ENCODE results near the gene IL10RA. TPM values are rescaled to one million over a fixed set of nuclear protein-coding genes. Genes with fewer than 3 reads are reported as not detected.

IL10RA gene
- total and polyA plus RNA-seq, 11 donors: 2.1 to 49.0 (median 5.8) TPM

- Histone ChIP-seq H3K4me3 (no peak overlapping the region), H3K4me1 (peaks cover 0 to 91% (median 0%) of the 10 kb centered on the region in 12 donors), H3K36me3 (no peaks in the 10 kb centered on the region), H3K27ac (no peak overlapping the region), H3K9me3 (no peaks in the 10 kb centered on the region), H3K27me3 (peaks cover 0 to 3% (median 0%) of the 10 kb centered on the region in 9 donors)
- WGBS, 4 donors: 94 to 96% (median 95%) methylated on average over 10 of the region's 10 CpGs
- intact Hi-C loops (cut with DNase I): no loop called here
- TF ChIP-seq CTCF (IDR thresholded peaks at IDR 0.05) (no peak), POLR2A (IDR thresholded peaks at IDR 0.05) (no peak)
- ATAC-seq (no peak), DNase-seq (no peak)
Measured at GRCh38 chr11:117972044-117972443, 14.2 kb upstream of the IL10RA start.

GRCh38 chr11:117972629-117973502 lies 13.3 kb upstream of the IL10RA start:
- H3K9me3 ChIP-seq: no peaks in the 10 kb centered on the region
- no peak for TF ChIP-seq POLR2A (IDR thresholded peaks at IDR 0.05)
- no peak for TF ChIP-seq CTCF (IDR thresholded peaks at IDR 0.05)
- no peak overlapping the region for H3K4me3 ChIP-seq
- H3K27me3 ChIP-seq: peaks cover 0 to 3% (median 0%) of the 10 kb centered on the region in 9 donors
- intact Hi-C loops (cut with DNase I): no loop called here
- ATAC-seq (no peak), DNase-seq (no peak)
- H3K4me1 ChIP-seq: peaks cover 0 to 99% (median 0%) of the 10 kb centered on the region in 12 donors
- 65 to 72% (median 69%) methylated on average over 9 of the region's 9 CpGs for WGBS, 4 donors
- H3K27ac ChIP-seq: peak overlapping the region in 1 of 12 donors; percentile 81
- H3K36me3 ChIP-seq: no peaks in the 10 kb centered on the region

- Histone ChIP-seq H3K9me3 (no peaks in the 10 kb centered on the region), H3K27me3 (peaks cover 0 to 3% (median 0%) of the 10 kb centered on the region in 9 donors), H3K4me1 (peaks cover 0 to 96% (median 0%) of the 10 kb centered on the region in 12 donors), H3K4me3 (no peak overlapping the region), H3K27ac (peak overlapping the region in 1 of 12 donors; percentile 81), H3K36me3 (no peaks in the 10 kb centered on the region)
- no peak for TF ChIP-seq CTCF (IDR thresholded peaks at IDR 0.05)
- no peak for TF ChIP-seq POLR2A (IDR thresholded peaks at IDR 0.05)
- ATAC-seq: no peak
- 66 to 94% (median 90%) methylated on average over 4 of the region's 4 CpGs for WGBS, 4 donors
- no peak for DNase-seq
- intact Hi-C loops (cut with DNase I): no loop called here
Measured at GRCh38 chr11:117973503-117973860, 12.7 kb upstream of the IL10RA start.

GRCh38 chr11:117976445-117976844 lies 9.7 kb upstream of the IL10RA start:
- TF ChIP-seq CTCF (IDR thresholded peaks at IDR 0.05): no peak
- no peak for TF ChIP-seq POLR2A (IDR thresholded peaks at IDR 0.05)
- Histone ChIP-seq H3K27me3 (peaks cover 0 to 9% (median 0%) of the 10 kb centered on the region in 9 donors), H3K9me3 (no peaks in the 10 kb centered on the region), H3K36me3 (no peaks in the 10 kb centered on the region), H3K4me3 (no peak overlapping the region), H3K27ac (peak overlapping the region in 1 of 12 donors; percentile 82), H3K4me1 (peaks cover 0 to 96% (median 2%) of the 10 kb centered on the region in 12 donors)
- ATAC-seq (no peak), DNase-seq (no peak)
- 47 to 75% (median 64%) methylated on average over 3 to 4 of the region's 4 CpGs for WGBS, 4 donors
- intact Hi-C loops (cut with DNase I): no loop called here
